ENCODE measurements around the gene AHI1.

Gene AHI1

GRCh38 chr6:135497412-135498184 lies at the start of gene AHI1:
AHI1 (minus strand) TSS chr6:135497740; CDS start chr6:135492237, 5,503 bp downstream.
- DNase-seq = peak; percentile 91

DNA sequence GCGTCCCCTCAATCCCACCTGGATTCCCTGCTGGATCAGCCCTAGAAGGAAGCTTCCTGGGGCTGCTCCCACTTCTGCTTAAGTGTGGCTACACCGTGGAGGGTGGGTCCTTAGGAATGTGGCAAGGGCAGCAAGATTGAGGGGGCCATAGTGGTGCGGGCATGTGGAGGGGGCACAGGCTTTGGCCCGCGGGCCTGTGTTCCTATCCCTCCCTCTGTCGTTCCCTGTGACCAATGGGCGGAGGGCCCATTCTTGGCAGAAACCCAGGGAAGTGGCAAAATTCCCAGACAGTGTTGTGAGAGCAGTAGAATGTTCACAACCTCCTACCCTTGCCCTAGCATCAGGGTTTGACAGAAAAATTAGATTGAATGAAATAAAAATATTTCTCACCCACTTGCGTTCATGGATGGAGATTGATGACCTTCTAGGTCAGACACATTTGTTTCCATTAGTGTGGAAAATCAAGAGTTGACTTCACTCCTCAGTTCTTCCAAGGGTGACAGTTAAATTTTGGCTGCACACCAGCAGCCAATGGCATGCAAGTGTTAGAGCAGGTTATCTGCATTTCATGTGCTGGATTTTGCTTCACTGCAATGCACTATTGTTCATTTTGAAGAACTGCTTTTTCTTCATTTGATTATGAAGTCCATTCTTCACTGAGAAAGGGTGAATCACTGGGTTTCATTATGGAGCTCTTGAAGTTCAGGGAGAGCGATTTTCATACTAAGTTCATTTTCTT lies 49.3 kb upstream of the AHI1 start:
- no peak for DNase-seq

- no peak for DNase-seq
These were observed 48.7 kb upstream of the AHI1 start for GRCh38 chr6:135546206-135546605.

GRCh38 chr6:135540207-135540840 lies 42.8 kb upstream of the AHI1 start:
- no peak for DNase-seq

DNA sequence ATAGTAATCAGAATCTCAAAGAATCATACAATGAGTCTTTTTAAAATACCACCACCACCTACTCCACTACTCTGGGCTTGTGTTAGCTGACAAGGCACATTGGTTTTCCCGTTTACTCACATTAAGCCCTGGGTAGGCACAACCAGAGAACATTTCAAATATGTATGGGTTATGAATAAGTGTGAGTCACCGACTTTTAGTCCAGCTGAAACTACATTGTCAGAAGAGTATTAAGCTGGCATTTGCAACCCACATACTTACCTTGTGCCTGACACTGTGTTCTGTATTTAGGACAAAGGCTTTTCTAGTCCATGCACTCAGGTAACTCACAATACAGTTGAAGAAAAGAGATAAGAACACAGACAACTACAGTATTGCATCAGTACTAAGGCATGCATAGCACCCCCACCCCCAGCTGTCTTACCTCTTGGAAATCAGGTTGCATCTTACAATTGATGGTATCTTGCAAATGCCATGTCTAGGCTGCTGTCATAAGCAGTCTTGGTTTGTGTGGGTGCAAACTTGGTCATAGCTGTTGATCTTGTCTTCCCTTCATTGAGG lies 40.3 kb upstream of the AHI1 start:
- DNase-seq = no peak

DNA sequence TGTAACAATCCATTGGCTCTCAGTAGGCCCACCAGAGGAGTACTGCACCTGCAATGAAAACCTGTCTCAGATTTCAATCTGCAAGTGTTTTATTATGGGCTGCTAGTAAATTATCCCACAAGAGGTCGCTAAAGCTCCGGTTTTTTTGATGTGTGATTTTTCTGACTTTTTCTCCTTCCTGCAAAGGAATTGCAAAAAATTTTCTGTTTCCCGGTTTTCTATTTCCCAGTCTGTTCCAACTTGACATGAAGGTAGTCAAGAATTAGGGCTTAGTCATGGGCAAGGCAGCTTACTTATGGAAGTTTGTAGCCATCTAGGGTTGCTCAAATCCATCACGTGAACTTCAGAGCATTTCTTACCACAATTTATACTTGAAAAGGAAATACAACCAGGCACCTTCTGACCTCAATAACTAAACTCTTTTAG lies 38.5 kb upstream of the AHI1 start:
- no peak for DNase-seq

DNA sequence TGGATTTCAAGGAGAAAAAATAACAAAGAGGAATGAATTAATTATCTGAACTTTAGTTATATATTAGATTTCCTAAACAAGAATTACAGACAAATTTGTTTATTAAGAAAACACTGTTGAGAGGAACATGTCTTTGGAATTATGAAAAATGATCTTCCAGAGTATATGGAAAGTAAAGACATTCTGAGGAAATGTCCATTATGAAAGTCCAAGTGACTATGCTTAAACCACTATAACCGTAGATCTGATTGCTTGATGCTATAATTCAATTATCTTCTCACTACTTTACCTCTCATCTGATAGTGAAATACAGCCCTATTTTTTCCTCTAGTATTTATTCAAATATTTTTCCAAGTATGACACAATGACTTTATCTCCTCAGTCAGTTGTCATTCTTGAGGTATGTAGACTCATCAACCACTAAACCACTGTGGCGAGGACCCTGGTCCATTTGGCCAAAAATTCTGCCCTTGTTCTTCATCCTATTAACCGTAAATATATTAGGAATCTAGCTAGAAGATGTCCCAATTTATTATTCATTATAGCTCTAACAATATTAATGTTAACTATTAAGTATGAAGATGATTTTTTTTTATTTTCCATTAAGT lies 37.3 kb upstream of the AHI1 start:
- no peak for DNase-seq

DNA sequence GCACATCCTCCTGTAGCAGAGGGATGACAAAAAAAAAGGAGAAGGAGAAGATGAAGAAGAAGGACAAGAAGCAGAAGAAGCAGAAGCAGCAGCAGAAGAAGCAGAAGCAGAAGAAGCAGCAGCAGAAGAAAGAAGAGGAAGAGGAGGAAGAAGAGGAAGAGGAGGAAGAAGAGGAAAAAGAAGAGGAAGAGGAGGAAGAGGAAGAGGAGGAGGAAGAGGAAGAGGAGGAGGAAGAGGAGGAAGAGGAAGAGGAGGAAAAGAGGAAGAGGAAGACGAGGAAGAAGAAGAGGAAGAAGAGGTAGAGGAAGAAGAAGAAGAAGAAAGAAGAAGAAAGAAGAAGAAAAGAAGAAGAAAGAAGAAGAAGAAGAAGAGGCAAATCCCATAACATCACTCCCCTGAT lies 35.0 kb upstream of the AHI1 start:
- no peak for DNase-seq

DNA sequence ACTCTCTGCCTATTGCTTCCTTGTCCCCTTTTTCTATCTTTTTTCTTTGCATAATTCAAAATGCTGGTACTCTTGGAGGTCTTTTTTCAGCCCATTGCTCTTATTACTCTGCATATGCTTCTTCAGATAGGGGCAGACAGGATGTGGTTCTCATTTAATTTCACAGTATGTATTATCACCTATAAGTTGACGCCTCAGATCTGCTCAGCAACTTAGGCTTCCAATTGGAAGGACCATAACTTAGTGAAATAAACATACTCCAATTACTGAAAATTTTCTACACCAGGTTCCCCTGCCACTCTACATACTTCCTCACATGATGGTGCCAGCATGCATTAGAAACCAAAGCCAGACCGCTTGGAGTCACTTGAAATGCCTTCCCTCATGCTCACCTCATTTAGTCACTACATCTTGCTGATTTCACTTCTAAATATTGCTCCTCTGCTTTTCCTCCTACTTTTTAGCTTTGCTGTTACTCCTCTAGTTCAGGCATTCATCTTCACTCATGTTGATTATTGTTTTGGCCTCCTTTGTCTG lies 34.5 kb upstream of the AHI1 start:
- no peak for DNase-seq

DNA sequence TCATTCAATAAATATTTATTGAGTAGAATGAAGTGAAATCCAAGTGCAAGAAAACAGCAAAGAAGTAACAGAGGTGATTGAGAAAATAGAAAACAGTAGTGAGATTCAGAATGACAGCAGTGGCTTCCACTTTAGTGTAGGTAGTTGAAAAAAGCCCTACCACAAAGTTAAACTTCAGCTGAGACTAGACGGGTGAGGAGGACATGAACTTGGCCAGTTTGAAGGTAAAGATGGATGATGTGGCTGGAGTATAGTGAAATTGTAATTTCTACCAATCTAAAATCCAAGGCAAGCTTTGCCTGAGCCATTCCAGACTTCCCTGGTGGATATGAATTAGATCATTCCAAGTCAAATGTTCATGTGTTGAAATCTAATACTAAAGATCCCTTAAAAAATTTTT lies 32.6 kb upstream of the AHI1 start:
- DNase-seq = no peak

GRCh38 chr6:135527960-135528249 lies 30.4 kb upstream of the AHI1 start:
- no peak for DNase-seq

DNA sequence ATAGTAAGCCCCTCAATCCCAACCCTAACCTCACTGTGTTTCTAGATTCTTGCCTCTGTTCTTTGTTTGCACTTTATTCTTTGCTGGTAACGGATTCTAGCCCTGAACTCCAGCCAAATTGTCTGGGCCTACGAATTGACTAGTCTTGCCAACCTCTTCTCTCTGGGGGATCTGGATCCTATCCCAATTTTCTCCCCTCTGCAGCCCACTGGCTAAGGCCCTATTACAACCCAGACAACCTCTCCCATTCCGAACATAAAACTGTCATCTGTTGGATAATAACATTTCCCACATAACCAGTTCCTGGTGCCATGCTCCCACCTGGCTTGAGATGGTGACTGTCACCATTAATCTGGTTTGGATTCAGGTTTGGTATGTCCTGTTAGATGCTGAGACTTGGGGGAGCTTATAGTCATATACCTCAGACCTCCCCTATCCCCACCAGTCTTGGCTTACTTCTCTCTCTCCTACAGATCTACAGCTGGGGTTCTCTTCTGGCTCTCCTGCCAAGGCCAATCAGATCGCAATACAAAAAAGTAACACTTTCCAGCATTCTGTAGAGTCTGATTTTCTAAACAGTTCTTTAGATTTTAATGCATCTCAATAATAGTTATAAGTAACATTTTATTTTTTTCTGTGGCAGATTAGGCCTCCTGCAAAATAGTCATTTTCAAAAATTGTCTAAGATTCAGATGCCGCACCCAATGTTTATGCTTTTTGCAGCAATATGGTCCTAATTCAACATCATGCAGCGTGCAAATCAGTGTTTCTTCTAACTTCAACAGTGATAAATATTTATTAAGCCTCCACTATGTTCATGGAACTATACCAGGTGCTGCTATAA lies 29.8 kb upstream of the AHI1 start:
- DNase-seq = no peak

GRCh38 chr6:135525594-135525993 lies 28.1 kb upstream of the AHI1 start:
- DNase-seq = no peak

- DNase-seq = no peak
These were observed 25.6 kb upstream of the AHI1 start for GRCh38 chr6:135522965-135523692.

- DNase-seq = no peak
These were observed 23.9 kb upstream of the AHI1 start for GRCh38 chr6:135521431-135521830.

DNA sequence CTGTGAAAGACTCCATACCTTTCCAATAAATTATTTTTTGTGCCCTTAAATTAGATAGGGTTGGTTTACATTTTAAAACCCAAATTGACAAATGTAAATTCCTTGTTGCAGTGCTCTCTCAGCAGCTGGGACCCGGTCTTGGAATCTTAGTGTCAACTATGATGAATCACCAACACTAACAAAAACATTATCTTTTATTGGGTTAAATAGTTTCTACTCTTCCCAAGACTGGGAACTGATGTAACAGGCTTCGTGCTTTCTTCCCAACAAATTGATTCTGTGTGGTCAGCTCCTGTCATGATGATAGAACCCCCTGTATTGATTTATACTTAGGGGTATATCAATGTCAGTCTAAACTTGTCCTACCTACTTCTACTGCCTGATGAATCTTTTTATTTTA lies 23.2 kb upstream of the AHI1 start:
- DNase-seq = no peak

GRCh38 chr6:135519348-135519747 lies 21.8 kb upstream of the AHI1 start:
- DNase-seq = no peak

- no peak for DNase-seq
These were observed 20.0 kb upstream of the AHI1 start for GRCh38 chr6:135517527-135517926.

DNA sequence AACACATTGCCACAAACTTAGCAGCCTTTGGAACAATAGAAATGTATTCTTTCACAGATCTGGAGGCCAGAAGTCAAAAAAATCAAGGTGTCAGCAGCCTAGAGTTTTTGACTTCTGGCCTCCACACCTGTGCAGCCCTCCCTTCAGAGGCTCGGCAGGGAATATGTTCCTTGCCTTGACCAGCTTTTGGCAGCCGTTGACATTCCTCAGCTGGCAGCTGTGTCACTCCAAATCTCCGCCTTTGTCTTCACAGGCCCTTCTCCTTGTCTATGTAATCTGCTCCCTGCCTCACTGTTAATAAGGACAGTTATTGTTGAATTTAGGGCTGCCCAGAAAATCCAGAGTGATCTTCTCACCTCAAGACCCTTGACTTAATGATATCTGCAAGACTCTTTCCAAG lies 17.2 kb upstream of the AHI1 start:
- no peak for DNase-seq

DNA sequence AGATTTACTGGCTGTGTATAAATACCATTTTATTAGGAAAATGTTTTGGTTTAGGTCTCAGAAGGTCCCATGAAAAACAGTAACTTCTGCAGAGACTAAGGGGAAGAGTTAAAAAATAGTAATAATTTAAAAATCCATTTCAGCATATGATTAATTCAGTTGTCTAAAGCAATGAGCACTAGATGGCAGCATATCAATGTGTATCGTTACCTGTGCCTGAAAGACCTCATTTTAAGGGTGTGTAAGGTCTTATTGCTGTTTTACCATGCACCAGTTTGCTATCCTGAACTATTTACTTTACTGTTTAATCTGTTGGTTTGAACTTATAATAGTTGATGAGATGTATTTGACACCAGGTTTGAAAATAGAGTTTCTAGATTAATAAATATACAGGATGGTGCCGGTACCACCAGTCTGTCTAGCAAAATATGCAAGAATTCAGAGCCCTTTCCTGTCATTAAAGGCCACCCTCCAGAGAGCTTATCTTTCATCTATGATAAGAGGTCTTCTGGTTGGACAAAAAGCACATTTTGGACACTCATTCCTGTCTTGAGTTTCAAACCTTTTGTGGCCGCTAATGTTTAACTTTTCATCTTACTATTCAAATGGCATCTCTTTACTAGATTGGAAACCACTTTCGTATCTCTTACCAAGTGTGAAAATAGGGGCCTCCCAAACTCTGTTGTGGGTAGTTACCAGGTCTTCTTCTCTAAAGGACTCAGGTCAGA lies 8.9 kb upstream of the AHI1 start:
- DNase-seq = no peak

DNA sequence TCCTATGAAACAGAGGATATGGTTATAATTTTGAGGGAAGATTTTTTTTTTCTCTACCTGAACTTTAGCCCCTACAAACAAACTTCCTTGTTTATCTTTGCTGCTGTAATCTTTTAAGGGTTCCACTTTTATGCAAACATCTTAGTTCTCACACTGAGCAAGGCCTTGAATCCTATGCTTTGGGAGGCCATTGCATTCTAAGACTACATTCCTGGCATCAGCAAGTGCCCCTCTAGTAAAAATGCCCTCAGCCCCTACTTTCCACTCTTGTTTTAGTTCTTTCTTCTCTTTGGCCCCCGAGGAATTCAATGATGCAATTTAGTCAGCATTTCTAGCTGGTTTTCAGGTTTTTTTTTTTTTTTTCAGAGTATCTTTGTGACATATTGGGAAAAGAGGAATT lies 8.1 kb upstream of the AHI1 start:
- no peak for DNase-seq
